CD8-positive, alpha-beta memory T cell (primary cell): ENCODE results near the gene DHRS4L2. TPM values are rescaled to one million over a fixed set of nuclear protein-coding genes. Genes with fewer than 3 reads are reported as not detected.
A peak's percentile ranks its signal among the peaks of the same experiment; 100 is the strongest.
"Not testable (repeated sequence)": the region's sequence is repeated elsewhere in the genome, so short reads cannot be mapped to it uniquely, and the experiment has no call there.

Source experiments
- CTCF ChIA-PET: fragments of 350-600 bp; sonication (Branson Sonifier 250); formaldehyde crosslinking; loops from one replicate; lab custom pipeline; 2021; ENCODE audit warnings: antibody characterized with exemption; lab: Charles Lee
- POLR2A ChIA-PET: fragments of 350-600 bp; sonication (Branson Sonifier 250); formaldehyde crosslinking; loops from one replicate; lab custom pipeline; 2021; ENCODE audit warnings: antibody characterized with exemption; lab: Charles Lee
- DNase-seq, 5 donors: peaks; one replicate each; pipeline versions ENCODE4 v3.0.0 to v3.0.0-alpha.2; 2020 to 2022; ENCODE audit warnings: mixed read lengths in 1 of 5
- H3K27ac ChIP-seq: one replicate; pipeline ENCODE4 v1.7.0; 2013; ENCODE audit warnings: low read depth, mild to moderate bottlenecking, low read length, moderate library complexity
- H3K27me3 ChIP-seq: 2 replicates; pipeline ENCODE4 v1.7.0; 2013; ENCODE audit warnings: low read length, mild to moderate bottlenecking; ENCODE audit not compliant: insufficient read depth, poor library complexity, severe bottlenecking
- H3K36me3 ChIP-seq: 2 replicates; pipeline ENCODE4 v1.7.0; 2013; ENCODE audit warnings: mild to moderate bottlenecking, low read length, moderate library complexity; ENCODE audit not compliant: insufficient read depth
- H3K4me1 ChIP-seq: 2 replicates; pipeline ENCODE4 v1.7.0; 2013; ENCODE audit warnings: mild to moderate bottlenecking, low read length, moderate library complexity; ENCODE audit not compliant: insufficient read depth
- H3K4me3 ChIP-seq: 2 replicates; pipeline ENCODE4 v1.7.0; 2013; ENCODE audit warnings: mild to moderate bottlenecking, low read length
- H3K9me3 ChIP-seq: 2 replicates; pipeline ENCODE4 v1.7.0; 2013; ENCODE audit warnings: mild to moderate bottlenecking, low read length
- H3K27ac Mint-ChIP-seq, 8 donors: one replicate each; pipeline ENCODE4 v1.8.0; 2020 to 2021; ENCODE audit warnings: mixed read lengths in 8 of 8, mild to moderate bottlenecking in 6 of 8, inconsistent platforms in 3 of 8, moderate library complexity in 3 of 8
- H3K27me3 Mint-ChIP-seq, 2 donors: one replicate each; pipeline ENCODE4 v1.8.0; 2020 to 2021; ENCODE audit warnings: mixed read lengths in 2 of 2, mild to moderate bottlenecking in 1 of 2, moderate library complexity in 1 of 2
- H3K36me3 Mint-ChIP-seq, 3 donors: one replicate each; pipeline ENCODE4 v1.8.0; 2020 to 2021; ENCODE audit warnings: mixed read lengths in 3 of 3, inconsistent platforms in 1 of 3, mild to moderate bottlenecking in 1 of 3
- H3K4me1 Mint-ChIP-seq, 3 donors: one replicate each; pipeline ENCODE4 v1.8.0; 2020 to 2021; ENCODE audit warnings: mixed read lengths in 3 of 3, inconsistent platforms in 1 of 3, mild to moderate bottlenecking in 1 of 3
- H3K4me3 Mint-ChIP-seq, 7 donors: one replicate each; pipeline ENCODE4 v1.8.0; 2020 to 2021; ENCODE audit warnings: mixed read lengths in 7 of 7, mild to moderate bottlenecking in 6 of 7, moderate library complexity in 4 of 7, inconsistent platforms in 2 of 7
- H3K9me3 Mint-ChIP-seq, 5 donors: one replicate each; pipeline ENCODE4 v1.8.0; 2020 to 2022; ENCODE audit warnings: mixed read lengths in 5 of 5, mild to moderate bottlenecking in 3 of 5, moderate library complexity in 2 of 5, inconsistent platforms in 1 of 5
- polyA plus RNA-seq: library from polyadenylated mRNA; unstranded; fragments of 300-500 nt; fragmentation: Illumina TruSeq; gene quantifications from one replicate; pipeline ENCODE4 v1.2.3, GENCODE V29; 2021
- total RNA-seq, 2 experiments: library from RNA; stranded (reverse); gene quantifications; one replicate each; pipeline ENCODE4 v1.2.3, GENCODE V29; 2021

DHRS4L2 gene
- total and polyA plus RNA-seq, 3 experiments from 2014 or later: 18.4 to 23.4 (median 21.1) TPM

- no peaks in the 10 kb centered on the region for H3K27me3 ChIP-seq
- DNase-seq: no peak
- no peaks in the 10 kb centered on the region for H3K4me1 ChIP-seq
- no peak overlapping the region for H3K27ac ChIP-seq
- Mint-ChIP-seq H3K36me3 (peaks cover 0 to 2% (median 0%) of the 10 kb centered on the region in 3 donors), H3K27ac (no peak overlapping the region), H3K27me3 (peaks cover 3 to 20% of the 10 kb centered on the region in 2 donors), H3K9me3 (no peaks in the 10 kb centered on the region), H3K4me1 (peaks cover 16 to 22% (median 18%) of the 10 kb centered on the region in 3 donors), H3K4me3 (no peak overlapping the region)
- no peak overlapping the region for H3K4me3 ChIP-seq
- H3K9me3 ChIP-seq: no peaks in the 10 kb centered on the region
- ChIA-PET POLR2A (no interaction called here), CTCF (no interaction called here)
- no peaks in the 10 kb centered on the region for H3K36me3 ChIP-seq
Measured at GRCh38 chr14:24040692-24041091, 52.0 kb downstream of the DHRS4L2 start.

- peaks cover 3 to 27% of the 10 kb centered on the region in 2 donors for H3K27me3 Mint-ChIP-seq
- peaks cover 8 to 15% (median 9%) of the 10 kb centered on the region in 3 donors for H3K4me1 Mint-ChIP-seq
- Histone ChIP-seq H3K36me3 (no peaks in the 10 kb centered on the region), H3K9me3 (no peaks in the 10 kb centered on the region), H3K27ac (no peak overlapping the region), H3K4me1 (no peaks in the 10 kb centered on the region), H3K27me3 (no peaks in the 10 kb centered on the region), H3K4me3 (no peak overlapping the region)
- H3K9me3 Mint-ChIP-seq: no peaks in the 10 kb centered on the region
- no peak for DNase-seq
- ChIA-PET POLR2A (no interaction called here), CTCF (interaction anchor here (1.5 to 2.9 kb wide), 2 partner anchors 9 to 48 kb away, joined by 4 to 9 read pairs; no protein-coding TSS in a partner anchor)
- H3K36me3 Mint-ChIP-seq: no peaks in the 10 kb centered on the region
- no peak overlapping the region for H3K4me3 Mint-ChIP-seq
- no peak overlapping the region for H3K27ac Mint-ChIP-seq
Measured at GRCh38 chr14:24042746-24043145, 54.0 kb downstream of the DHRS4L2 start.

GRCh38 chr14:24049002-24049401 is 60.3 kb downstream of the DHRS4L2 start:
- not testable (repeated sequence) for H3K27ac Mint-ChIP-seq

GRCh38 chr14:24050753-24051152 is 62.0 kb downstream of the DHRS4L2 start:
- DNase-seq, H3K36me3 Mint-ChIP-seq, H3K27me3 ChIP-seq, H3K9me3 ChIP-seq, H3K4me1 ChIP-seq, H3K9me3 Mint-ChIP-seq, H3K4me3 ChIP-seq, H3K27ac ChIP-seq, H3K36me3 ChIP-seq, POLR2A ChIA-PET: not testable (repeated sequence)
- Mint-ChIP-seq H3K27me3 (peaks cover 0 to 15% of the 10 kb centered on the region in 2 donors), H3K4me3 (peak overlapping the region; percentile 77 to 86 (median 79)), H3K4me1 (peaks cover 16 to 20% (median 19%) of the 10 kb centered on the region in 3 donors), H3K27ac (peak overlapping the region in 1 of 8 donors; percentile 47)
- CTCF ChIA-PET: interaction anchor here (1.8 to 2.2 kb wide), 4 partner anchors 30 to 283 kb away, joined by 4 to 14 read pairs (median 10); no protein-coding TSS in a partner anchor

More at GRCh38 chr14:24049002-24049401, 60.3 kb downstream of the DHRS4L2 start:
- H3K9me3 Mint-ChIP-seq, H3K4me1 ChIP-seq, H3K4me3 ChIP-seq, H3K36me3 Mint-ChIP-seq, H3K9me3 ChIP-seq, DNase-seq, H3K36me3 ChIP-seq, H3K27me3 ChIP-seq, POLR2A ChIA-PET, H3K27ac ChIP-seq: not testable (repeated sequence)
- Mint-ChIP-seq H3K27me3 (peaks cover 0 to 21% of the 10 kb centered on the region in 2 donors), H3K4me1 (peaks cover 22 to 34% (median 29%) of the 10 kb centered on the region in 3 donors), H3K4me3 (peak overlapping the region in 1 of 7 donors; percentile 34)
- CTCF ChIA-PET: interaction anchor here (1.8 kb wide), 1 partner anchor 285 kb away, joined by 4 read pairs; no protein-coding TSS in a partner anchor

GRCh38 chr14:24051176-24051788 is 62.6 kb downstream of the DHRS4L2 start:
- Mint-ChIP-seq H3K9me3 (no peaks in the 10 kb centered on the region), H3K27ac (peak overlapping the region in 4 of 8 donors; percentile 33 to 84 (median 50)), H3K27me3 (peaks cover 0 to 12% of the 10 kb centered on the region in 2 donors), H3K36me3 (peaks cover 0 to 1% (median 0%) of the 10 kb centered on the region in 3 donors), H3K4me1 (peaks cover 15 to 20% (median 18%) of the 10 kb centered on the region in 3 donors), H3K4me3 (peak overlapping the region; percentile 77 to 86 (median 79))
- Histone ChIP-seq H3K9me3 (no peaks in the 10 kb centered on the region), H3K4me3 (peak overlapping the region; percentile 66), H3K27me3 (no peaks in the 10 kb centered on the region), H3K36me3 (no peaks in the 10 kb centered on the region), H3K27ac (no peak overlapping the region), H3K4me1 (peaks cover 9% of the 10 kb centered on the region)
- POLR2A ChIA-PET: interaction anchor here (1.4 kb wide), 1 partner anchor 30 kb away, joined by 5 read pairs; no protein-coding TSS in a partner anchor
- CTCF ChIA-PET: interaction anchor here (0.8 to 2.2 kb wide), 6 partner anchors 29 to 573 kb away, joined by 3 to 14 read pairs (median 6); no protein-coding TSS in a partner anchor
- no peak for DNase-seq

- Histone ChIP-seq H3K27ac (no peak within 1 kb of the TSS), H3K4me1 (peaks cover 9% of the 10 kb centered on the region), H3K36me3 (no peaks in the 10 kb centered on the region), H3K9me3 (no peaks in the 10 kb centered on the region), H3K4me3 (peak within 1 kb of the TSS; percentile 66), H3K27me3 (no peaks in the 10 kb centered on the region)
- Mint-ChIP-seq H3K27me3 (peaks cover 0 to 8% of the 10 kb centered on the region in 2 donors), H3K36me3 (peaks cover 0 to 1% (median 0%) of the 10 kb centered on the region in 3 donors), H3K4me1 (peaks cover 15 to 20% (median 18%) of the 10 kb centered on the region in 3 donors), H3K27ac (peak within 1 kb of the TSS in 6 of 8 donors; percentile 16 to 94 (median 58)), H3K4me3 (peak within 1 kb of the TSS; percentile 78 to 90 (median 84)), H3K9me3 (no peaks in the 10 kb centered on the region)
- peak; percentile 49 to 73 (median 56) for DNase-seq
- POLR2A ChIA-PET: interaction anchor here (0.5 to 1.4 kb wide), 3 partner anchors 29 to 103 kb away, joined by 3 to 5 read pairs (median 4); no protein-coding TSS in a partner anchor
- CTCF ChIA-PET: interaction anchor here (0.8 to 2.2 kb wide), 6 partner anchors 28 to 573 kb away, joined by 3 to 14 read pairs (median 6); no protein-coding TSS in a partner anchor
Measured at GRCh38 chr14:24051789-24052655, 63.3 kb downstream of the DHRS4L2 start, which contains the start of gene CARMIL3. Gene CARMIL3, plus strand, starts transcription at chr14:24052009. Its CDS starts 145 bp downstream, at chr14:24052154.

GRCh38 chr14:24052656-24053547 is 64.2 kb downstream of the DHRS4L2 start:
- CTCF ChIA-PET: interaction anchor here (2.1 to 6.3 kb wide), 4 partner anchors 27 to 56 kb away, joined by 8 to 114 read pairs (median 14); no protein-coding TSS in a partner anchor
- Histone ChIP-seq H3K4me3 (peak overlapping the region; percentile 66), H3K4me1 (peaks cover 9% of the 10 kb centered on the region), H3K36me3 (no peaks in the 10 kb centered on the region), H3K27ac (no peak overlapping the region), H3K9me3 (no peaks in the 10 kb centered on the region), H3K27me3 (no peaks in the 10 kb centered on the region)
- POLR2A ChIA-PET: interaction anchor here (0.6 to 1.4 kb wide), 3 partner anchors 28 to 103 kb away, joined by 3 to 5 read pairs (median 5); no protein-coding TSS in a partner anchor
- Mint-ChIP-seq H3K4me1 (peaks cover 15 to 20% (median 18%) of the 10 kb centered on the region in 3 donors), H3K27me3 (peaks cover 0 to 8% of the 10 kb centered on the region in 2 donors), H3K9me3 (no peaks in the 10 kb centered on the region), H3K27ac (peak overlapping the region in 6 of 8 donors; percentile 14 to 94 (median 55)), H3K36me3 (peaks cover 0 to 1% (median 0%) of the 10 kb centered on the region in 3 donors), H3K4me3 (peak overlapping the region; percentile 76 to 90 (median 83))
- peak in 4 of 5 donors; percentile 15 to 68 (median 28) for DNase-seq
